GM18951 (cell line): ENCODE results near the gene COG1.

Experiments used
- POLR2A ChIP-seq: IDR thresholded peaks from 4 replicates; pipeline ENCODE4 v1.6.1; 2011; ENCODE audit warnings: mild to moderate bottlenecking; ENCODE audit not compliant: insufficient read length, insufficient read depth; ENCODE audit errors: extremely low read depth
- in situ Hi-C: fragments of 300-500 bp; cut with MboI; formaldehyde crosslinking; loops from one replicate; pipeline ENCODE4 v1.12.0; 2022; ENCODE audit warnings: low sequenced_read_pairs, mixed read lengths, inconsistent platforms; ENCODE audit not compliant: unreplicated experiment

The COG1 gene

GRCh38 chr17:73257516-73257915 is 64.7 kb downstream of the COG1 start:
- in situ Hi-C loops, result no loop called here
- no peak for TF ChIP-seq POLR2A
